Motor neuron (in vitro differentiated cells): ENCODE results near the gene KLKB1. TPM values are rescaled to one million over a fixed set of nuclear protein-coding genes. Genes with fewer than 3 reads are reported as not detected.

ENCODE experiments used
- ATAC-seq, 8 experiments: fragments of 200-7000 bp; cut with Tn5 transposase; replicated peaks in 6 of 8; 2 replicates each; pipeline ENCODE4 v1.8.0; 2021; ENCODE audit warnings: mild to moderate bottlenecking in 8 of 8, moderate library complexity in 8 of 8
- H3K27ac ChIP-seq, 2 donors: fragments of 250-450 bp; sonication (Bioruptor Pico); 2 replicates each; pipeline ENCODE4 v1.9.0; 2021; ENCODE audit warnings: antibody characterized with exemption in 2 of 2, mild to moderate bottlenecking in 2 of 2, moderate library complexity in 1 of 2
- H3K4me1 ChIP-seq, 2 donors: fragments of 250-450 bp; sonication (Bioruptor Pico); replicated peaks in 1 of 2; 2 replicates each; pipeline ENCODE4 v1.6.1; 2021; ENCODE audit warnings: antibody characterized with exemption in 2 of 2, mild to moderate bottlenecking in 2 of 2, moderate library complexity in 1 of 2
- H3K4me3 ChIP-seq, 5 donors: fragments of 250-450 bp; sonication (Bioruptor Pico); 2 replicates each; pipeline ENCODE4 v1.9.0; 2021; ENCODE audit warnings: antibody characterized with exemption in 5 of 5, mild to moderate bottlenecking in 5 of 5, moderate library complexity in 4 of 5
- WGBS, 10 experiments: fragments of 450-650 bp; shearing (Covaris generic); methylation state at CpG; one replicate each; pipeline ENCODE4 v1.0.0; 2022; 5-methylcytosine and 5-hydroxymethylcytosine counted together
- in situ Hi-C, 9 experiments: fragments of 400-800 bp; cut with MboI; loops; one replicate each; pipeline ENCODE4 v1.15.0; 2021; ENCODE audit warnings: low sequenced_read_pairs in 9 of 9, low pct_unique_long_range_greater_than_20kb in 2 of 9; ENCODE audit not compliant: unreplicated experiment in 9 of 9
- total RNA-seq, 8 experiments: library from RNA; unstranded; fragments of 300-600 nt; gene quantifications; 2 replicates each; pipeline versions ENCODE4 v1.2.3 to v1.2.4, GENCODE V29; 2022

Gene KLKB1
- total RNA-seq = under 1 TPM in 7 of 8 experiments, not detected in 1; 0.07 to 0.90 (median 0.24) TPM

- 30 to 94% (median 80%) methylated on average over 3 to 5 of the region's 5 CpGs for WGBS, 10 experiments
- no peak within 1 kb of the TSS for H3K27ac ChIP-seq
- in situ Hi-C loops = no loop called here
Measured at GRCh38 chr4:186227221-186227620, at the start of gene KLKB1. TSS of gene KLKB1 (plus strand) at chr4:186227507. CDS start at chr4:186228196, 689 bp downstream.

GRCh38 chr4:186188107-186188506, 39.2 kb upstream of the KLKB1 start:
- Histone ChIP-seq H3K4me1 (peaks cover 13 to 23% of the 10 kb centered on the region in 2 donors), H3K4me3 (no peak overlapping the region), H3K27ac (no peak overlapping the region)
- WGBS, 10 experiments = 70 to 100% (median 95%) methylated on average over 1 to 3 of the region's 3 CpGs; no CpG with 5 or more reads in 2 of the 10 experiments
- no peak for ATAC-seq
- in situ Hi-C loops = no loop called here

More at GRCh38 chr4:186227221-186227620, at the start of gene KLKB1:
- Histone ChIP-seq H3K4me3 (no peak within 1 kb of the TSS), H3K4me1 (no peaks in the 10 kb centered on the region)
- no peak for ATAC-seq

- peak overlapping the region in 3 of 5 donors; percentile 77 to 84 (median 77) for H3K4me3 ChIP-seq
- H3K27ac ChIP-seq = peak overlapping the region; percentile 1 to 75
- in situ Hi-C loops = no loop called here
- WGBS, 10 experiments = 20 to 100% (median 67%) methylated on average over 1 to 4 of the region's 4 CpGs; no CpG with 5 or more reads in 3 of the 10 experiments
- H3K4me1 ChIP-seq = peaks cover 13 to 26% of the 10 kb centered on the region in 2 donors
- no peak for ATAC-seq
Measured at GRCh38 chr4:186189656-186190055, 37.7 kb upstream of the KLKB1 start.

GRCh38 chr4:186190581-186191199, 36.6 kb upstream of the KLKB1 start:
- Histone ChIP-seq H3K4me1 (peaks cover 13 to 26% of the 10 kb centered on the region in 2 donors), H3K4me3 (peak overlapping the region; percentile 55 to 84 (median 77)), H3K27ac (peak overlapping the region; percentile 75 to 91)
- in situ Hi-C loops = no loop called here
- 0 to 6% (median 0%) methylated on average over 1 to 4 of the region's 34 CpGs; no CpG with 5 or more reads in 4 of the 10 experiments for WGBS, 10 experiments
- peak; percentile 25 to 57 (median 50) for ATAC-seq

- H3K4me3 ChIP-seq = peak within 1 kb of the TSS; percentile 55 to 84 (median 77)
- 0% methylated on average over 2 of the region's 107 CpGs; no CpG with 5 or more reads in 9 of the 10 experiments for WGBS, 10 experiments
- H3K27ac ChIP-seq = peak within 1 kb of the TSS; percentile 75 to 91
- ATAC-seq = peak; percentile 75 to 86 (median 78)
- H3K4me1 ChIP-seq = peaks cover 13 to 26% of the 10 kb centered on the region in 2 donors
- in situ Hi-C loops = no loop called here
Measured at GRCh38 chr4:186191200-186192065, 35.9 kb upstream of the KLKB1 start, which contains the start of gene CYP4V2. TSS of gene CYP4V2 (plus strand) at chr4:186191567. CDS start at chr4:186191824, 257 bp downstream.

- 0 to 8% (median 0%) methylated on average over 1 to 16 of the region's 22 CpGs; no CpG with 5 or more reads in 1 of the 10 experiments for WGBS, 10 experiments
- H3K27ac ChIP-seq = peak overlapping the region; percentile 75 to 91
- in situ Hi-C loops = no loop called here
- H3K4me1 ChIP-seq = peaks cover 13 to 26% of the 10 kb centered on the region in 2 donors
- peak overlapping the region; percentile 55 to 84 (median 77) for H3K4me3 ChIP-seq
- ATAC-seq = peak in 3 of 8 experiments; percentile 5 to 21 (median 10)
Measured at GRCh38 chr4:186192066-186192612, 35.2 kb upstream of the KLKB1 start.

- Histone ChIP-seq H3K4me3 (no peak overlapping the region), H3K4me1 (peaks cover 13 to 25% of the 10 kb centered on the region in 2 donors), H3K27ac (no peak overlapping the region)
- 89 to 100% (median 90%) methylated on average over 2 to 5 of the region's 5 CpGs; no CpG with 5 or more reads in 7 of the 10 experiments for WGBS, 10 experiments
- ATAC-seq = no peak
- in situ Hi-C loops = no loop called here
Measured at GRCh38 chr4:186193851-186194250, 33.5 kb upstream of the KLKB1 start.

GRCh38 chr4:186196063-186196462, 31.2 kb upstream of the KLKB1 start:
- ATAC-seq = no peak
- H3K4me3 ChIP-seq = no peak overlapping the region
- in situ Hi-C loops = no loop called here
- H3K4me1 ChIP-seq = peaks cover 0 to 8% of the 10 kb centered on the region in 2 donors
- 66 to 100% (median 86%) methylated on average over 1 to 6 of the region's 6 CpGs; no CpG with 5 or more reads in 2 of the 10 experiments for WGBS, 10 experiments
- no peak overlapping the region for H3K27ac ChIP-seq

- peak in 3 of 8 experiments; percentile 35 to 53 (median 43) for ATAC-seq
- in situ Hi-C loops = no loop called here
- 17 to 93% (median 61%) methylated on average over 2 to 6 of the region's 6 CpGs; no CpG with 5 or more reads in 1 of the 10 experiments for WGBS, 10 experiments
- no peak overlapping the region for H3K27ac ChIP-seq
- no peaks in the 10 kb centered on the region for H3K4me1 ChIP-seq
- no peak overlapping the region for H3K4me3 ChIP-seq
Measured at GRCh38 chr4:186200516-186200915, 26.8 kb upstream of the KLKB1 start.

- 67 to 100% (median 83%) methylated on average over 2 to 7 of the region's 7 CpGs for WGBS, 10 experiments
- ATAC-seq = no peak
- in situ Hi-C loops = no loop called here
- Histone ChIP-seq H3K4me3 (no peak overlapping the region), H3K27ac (no peak overlapping the region), H3K4me1 (no peaks in the 10 kb centered on the region)
Measured at GRCh38 chr4:186201010-186201409, 26.3 kb upstream of the KLKB1 start.

- H3K4me3 ChIP-seq = no peak overlapping the region
- H3K27ac ChIP-seq = no peak overlapping the region
- ATAC-seq = peak in 3 of 8 experiments; percentile 16 to 71 (median 39)
- no peaks in the 10 kb centered on the region for H3K4me1 ChIP-seq
- 25 to 100% (median 67%) methylated on average over 1 to 9 of the region's 9 CpGs for WGBS, 10 experiments
- in situ Hi-C loops = no loop called here
Measured at GRCh38 chr4:186201535-186202230, 25.6 kb upstream of the KLKB1 start.

- Histone ChIP-seq H3K4me1 (no peaks in the 10 kb centered on the region), H3K4me3 (no peak overlapping the region), H3K27ac (no peak overlapping the region)
- WGBS, 10 experiments = 33 to 100% (median 84%) methylated on average over 1 to 8 of the region's 8 CpGs; no CpG with 5 or more reads in 2 of the 10 experiments
- no peak for ATAC-seq
- in situ Hi-C loops = no loop called here
Measured at GRCh38 chr4:186202490-186203140, 24.7 kb upstream of the KLKB1 start.
